ENCODE measurements around the gene GRIN2D.

DNA sequence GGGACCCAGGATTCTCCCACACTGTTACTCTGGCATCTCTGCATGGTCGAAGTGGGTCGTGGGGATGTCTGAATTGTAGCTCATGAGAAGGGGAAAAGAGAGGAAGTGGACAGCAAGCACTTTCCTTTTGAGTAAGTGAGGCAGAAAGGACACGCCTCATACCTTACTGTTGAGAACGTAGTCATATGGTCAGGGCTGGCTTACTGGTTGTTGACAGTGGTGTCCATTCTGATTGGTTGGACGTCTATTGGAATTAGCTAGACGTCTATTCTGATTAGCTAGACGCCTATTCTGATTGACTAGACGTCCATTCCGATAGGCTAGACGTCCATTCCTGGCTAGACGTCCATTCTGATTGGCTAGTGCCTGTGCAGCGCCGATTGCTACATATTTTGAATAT lies 12.4 kb downstream of the GRIN2D start:
- TF ChIP-seq EZH2 (IDR thresholded peaks at IDR 0.05; ENCODE audit: low read depth, low read length, severe bottlenecking) (no peak), RFX5 (IDR thresholded peaks at IDR 0.05; ENCODE audit: borderline replicate concordance, low read depth, low read length) (no peak), SP1 (IDR thresholded peaks at IDR 0.05; ENCODE audit: low read depth, low read length) (no peak), POLR2A (IDR thresholded peaks at IDR 0.05; ENCODE audit: control extremely low read depth in 1 of 2, low read depth in 2 of 2, low read length in 2 of 2) (no peak), TEAD4 (IDR thresholded peaks at IDR 0.05; ENCODE audit: low read depth, low read length) (no peak), CBX5 (IDR thresholded peaks at IDR 0.05; ENCODE audit: low read depth, low read length) (no peak), CBX8 (IDR thresholded peaks at IDR 0.05; ENCODE audit: borderline replicate concordance, low read depth, low read length) (no peak), RAD21 (IDR thresholded peaks at IDR 0.05 in 1 of 2, conservative IDR thresholded peaks at IDR 0.05 in 1 of 2; ENCODE audit: low read depth in 2 of 2, low read length in 2 of 2) (no peak), TBP (IDR thresholded peaks at IDR 0.05; ENCODE audit: low read depth, low read length) (no peak)
- TF ChIP-seq, protein P1, sequence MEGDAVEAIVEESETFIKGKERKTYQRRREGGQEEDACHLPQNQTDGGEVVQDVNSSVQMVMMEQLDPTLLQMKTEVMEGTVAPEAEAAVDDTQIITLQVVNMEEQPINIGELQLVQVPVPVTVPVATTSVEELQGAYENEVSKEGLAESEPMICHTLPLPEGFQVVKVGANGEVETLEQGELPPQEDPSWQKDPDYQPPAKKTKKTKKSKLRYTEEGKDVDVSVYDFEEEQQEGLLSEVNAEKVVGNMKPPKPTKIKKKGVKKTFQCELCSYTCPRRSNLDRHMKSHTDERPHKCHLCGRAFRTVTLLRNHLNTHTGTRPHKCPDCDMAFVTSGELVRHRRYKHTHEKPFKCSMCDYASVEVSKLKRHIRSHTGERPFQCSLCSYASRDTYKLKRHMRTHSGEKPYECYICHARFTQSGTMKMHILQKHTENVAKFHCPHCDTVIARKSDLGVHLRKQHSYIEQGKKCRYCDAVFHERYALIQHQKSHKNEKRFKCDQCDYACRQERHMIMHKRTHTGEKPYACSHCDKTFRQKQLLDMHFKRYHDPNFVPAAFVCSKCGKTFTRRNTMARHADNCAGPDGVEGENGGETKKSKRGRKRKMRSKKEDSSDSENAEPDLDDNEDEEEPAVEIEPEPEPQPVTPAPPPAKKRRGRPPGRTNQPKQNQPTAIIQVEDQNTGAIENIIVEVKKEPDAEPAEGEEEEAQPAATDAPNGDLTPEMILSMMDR (IDR thresholded peaks at IDR 0.05; ENCODE audit: control extremely low read depth in 1 of 3, insufficient read depth in 1 of 3, low read depth in 1 of 3, low read length in 3 of 3): no peak
- TF ChIP-seq, protein P2, sequence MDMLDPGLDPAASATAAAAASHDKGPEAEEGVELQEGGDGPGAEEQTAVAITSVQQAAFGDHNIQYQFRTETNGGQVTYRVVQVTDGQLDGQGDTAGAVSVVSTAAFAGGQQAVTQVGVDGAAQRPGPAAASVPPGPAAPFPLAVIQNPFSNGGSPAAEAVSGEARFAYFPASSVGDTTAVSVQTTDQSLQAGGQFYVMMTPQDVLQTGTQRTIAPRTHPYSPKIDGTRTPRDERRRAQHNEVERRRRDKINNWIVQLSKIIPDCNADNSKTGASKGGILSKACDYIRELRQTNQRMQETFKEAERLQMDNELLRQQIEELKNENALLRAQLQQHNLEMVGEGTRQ (IDR thresholded peaks at IDR 0.05; ENCODE audit: low read length): no peak

Measured in H1 (cell line).